GM12892 (cell line): ENCODE results near the gene PRPSAP2.

Source experiments
- POLR2A ChIP-seq: IDR thresholded peaks from 2 replicates; pipeline ENCODE4 v1.6.1; 2011; ENCODE audit warnings: low read depth, low read length, control low read depth
- POLR2AphosphoS5 ChIP-seq: IDR thresholded peaks from 2 replicates; pipeline ENCODE4 v1.6.1; 2011; ENCODE audit warnings: low read depth, low read length, control low read depth
- TAF1 ChIP-seq: IDR thresholded peaks from 2 replicates; pipeline ENCODE4 v1.6.1; 2011; ENCODE audit warnings: low read depth, mild to moderate bottlenecking, control low read depth, low read length, borderline replicate concordance

GRCh38 chr17:18857864-18858566 is at the start of gene PRPSAP2:
- peak; percentile 74; the same call in 1 of the 2 replicates for TF ChIP-seq POLR2A
- no peak for TF ChIP-seq POLR2AphosphoS5
- TF ChIP-seq TAF1 = peak; percentile 66; the same call in 1 of the 2 replicates
